OCI-LY1 (cell line): ENCODE results near the gene SLC25A46.

Source experiments
- CTCF ChIP-seq: fragments of 200-600 bp; sonication (generic), shearing (Covaris generic); IDR thresholded peaks from 2 replicates; pipeline ENCODE4 v1.5.1; 2017; ENCODE audit warnings: mild to moderate bottlenecking, antibody characterized with exemption, low read length, moderate library complexity, mixed read lengths
- EZH2 ChIP-seq: fragments of 200-600 bp; sonication (generic), shearing (Covaris generic); IDR thresholded peaks from 2 replicates; pipeline ENCODE4 v1.8.0; 2017; ENCODE audit warnings: borderline replicate concordance, mixed run types, mild to moderate bottlenecking, antibody characterized with exemption, low read length, moderate library complexity, mixed read lengths

- no peak for TF ChIP-seq CTCF
- no peak for TF ChIP-seq EZH2
Measured at GRCh38 chr5:110760158-110760557, 21.4 kb downstream of the SLC25A46 start.
